ENCODE measurements around the gene PLAC8L1.

PLAC8L1 gene

DNA sequence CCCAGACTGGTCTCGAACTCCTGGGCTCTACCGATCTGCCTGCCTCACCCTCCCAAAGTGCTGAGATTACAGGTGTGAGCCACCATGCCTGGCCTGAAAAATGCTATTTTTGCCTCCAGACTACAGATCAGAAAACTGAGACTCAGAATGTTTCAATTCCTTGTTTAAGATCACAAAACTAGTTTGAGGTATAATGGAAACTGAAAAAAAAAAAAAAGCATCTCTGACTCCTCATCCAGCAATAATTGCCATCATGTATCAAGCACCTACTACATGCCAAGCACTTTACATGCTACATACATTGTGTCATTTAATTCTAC lies 35.6 kb downstream of the PLAC8L1 start:
- H3K27ac ChIP-seq, result no peak overlapping the region
- TF ChIP-seq ZFX (IDR thresholded peaks at IDR 0.05), result no peak
- TF ChIP-seq, protein P1, sequence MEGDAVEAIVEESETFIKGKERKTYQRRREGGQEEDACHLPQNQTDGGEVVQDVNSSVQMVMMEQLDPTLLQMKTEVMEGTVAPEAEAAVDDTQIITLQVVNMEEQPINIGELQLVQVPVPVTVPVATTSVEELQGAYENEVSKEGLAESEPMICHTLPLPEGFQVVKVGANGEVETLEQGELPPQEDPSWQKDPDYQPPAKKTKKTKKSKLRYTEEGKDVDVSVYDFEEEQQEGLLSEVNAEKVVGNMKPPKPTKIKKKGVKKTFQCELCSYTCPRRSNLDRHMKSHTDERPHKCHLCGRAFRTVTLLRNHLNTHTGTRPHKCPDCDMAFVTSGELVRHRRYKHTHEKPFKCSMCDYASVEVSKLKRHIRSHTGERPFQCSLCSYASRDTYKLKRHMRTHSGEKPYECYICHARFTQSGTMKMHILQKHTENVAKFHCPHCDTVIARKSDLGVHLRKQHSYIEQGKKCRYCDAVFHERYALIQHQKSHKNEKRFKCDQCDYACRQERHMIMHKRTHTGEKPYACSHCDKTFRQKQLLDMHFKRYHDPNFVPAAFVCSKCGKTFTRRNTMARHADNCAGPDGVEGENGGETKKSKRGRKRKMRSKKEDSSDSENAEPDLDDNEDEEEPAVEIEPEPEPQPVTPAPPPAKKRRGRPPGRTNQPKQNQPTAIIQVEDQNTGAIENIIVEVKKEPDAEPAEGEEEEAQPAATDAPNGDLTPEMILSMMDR (conservative IDR thresholded peaks at IDR 0.05), result no peak

DNA sequence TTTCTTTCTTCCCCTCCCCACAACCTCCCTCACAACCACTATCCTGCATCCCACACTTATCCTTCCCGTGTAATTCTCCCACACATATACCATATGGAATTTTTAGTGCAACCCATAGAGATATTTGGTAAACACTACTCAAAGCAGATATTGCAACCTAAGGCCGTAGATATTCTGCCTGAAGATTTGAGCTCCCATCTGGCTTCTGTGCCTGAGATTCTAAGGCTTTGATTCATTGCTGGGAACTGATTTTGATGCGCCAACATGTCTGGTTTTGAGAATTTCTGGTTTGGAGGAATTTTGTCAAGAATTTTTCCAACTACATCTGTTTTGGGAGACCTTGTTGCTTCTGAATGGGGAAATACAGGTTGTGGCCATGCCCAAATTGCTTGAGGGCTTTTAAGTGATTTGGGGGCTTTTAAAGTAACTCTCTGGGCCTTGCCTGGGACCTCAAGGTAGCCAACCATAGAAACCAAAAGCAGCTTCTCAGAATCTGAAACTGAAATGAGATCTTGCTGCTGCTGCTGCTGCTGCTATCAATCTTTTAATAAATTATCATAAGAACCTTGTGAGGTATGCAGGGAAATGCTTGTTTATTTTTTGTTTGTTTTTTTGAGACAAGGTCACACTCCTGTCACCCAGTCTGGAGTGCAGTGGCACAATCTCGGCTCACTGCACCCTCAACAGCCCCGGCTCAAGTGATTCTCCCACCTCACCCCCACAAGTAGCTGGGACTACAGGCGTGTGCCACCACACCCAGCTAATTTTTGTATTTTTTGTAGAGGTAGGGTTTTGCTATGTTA lies 36.2 kb downstream of the PLAC8L1 start:
- no peak overlapping the region for H3K27ac ChIP-seq
- TF ChIP-seq, protein P1 (conservative IDR thresholded peaks at IDR 0.05), result no peak
- TF ChIP-seq ZFX (IDR thresholded peaks at IDR 0.05), result no peak

DNA sequence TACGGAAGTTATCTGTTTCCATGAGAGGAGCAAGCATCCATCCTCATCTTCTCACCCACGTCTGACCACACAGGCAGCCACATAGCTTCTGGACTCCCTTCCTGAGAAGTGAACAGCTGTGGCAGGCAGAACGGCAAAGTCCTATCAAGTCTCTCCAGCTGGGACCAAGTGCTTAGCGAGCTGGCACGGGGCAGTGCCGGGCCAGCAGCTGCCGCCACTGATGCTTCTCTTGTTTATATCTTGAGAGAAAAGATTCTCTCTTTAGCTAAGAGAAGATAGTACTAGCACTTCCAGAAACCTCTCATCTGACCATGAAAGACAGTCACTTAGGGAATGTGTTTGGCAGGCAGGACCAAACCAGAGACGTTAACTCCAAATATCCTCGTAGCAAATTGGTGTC lies 37.2 kb downstream of the PLAC8L1 start:
- TF ChIP-seq ZFX (IDR thresholded peaks at IDR 0.05), result no peak
- TF ChIP-seq, protein P1 (conservative IDR thresholded peaks at IDR 0.05), result no peak
- H3K27ac ChIP-seq, result no peak overlapping the region

DNA sequence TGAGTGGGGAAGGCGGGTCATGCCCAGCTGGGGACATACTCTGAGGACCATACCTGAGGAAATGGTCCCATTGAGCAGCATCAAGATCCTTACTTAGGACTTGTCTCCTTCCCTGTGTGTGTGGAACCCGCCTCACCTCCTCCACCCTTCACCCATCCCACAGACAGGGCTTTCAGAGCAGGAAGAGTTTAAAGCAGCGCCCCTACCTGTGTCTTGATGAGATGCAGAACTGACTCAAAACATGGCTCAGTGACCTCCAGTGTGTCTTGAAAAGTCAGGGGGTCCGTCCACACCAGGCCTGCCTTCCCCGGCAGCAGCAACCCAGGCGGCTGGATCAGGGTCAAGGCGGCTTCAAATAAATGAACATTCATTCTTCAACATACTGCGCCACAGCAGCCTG lies 38.4 kb downstream of the PLAC8L1 start:
- TF ChIP-seq, protein P1 (conservative IDR thresholded peaks at IDR 0.05), result no peak; the same call in 1 of the 2 replicates
- TF ChIP-seq ZFX (IDR thresholded peaks at IDR 0.05), result no peak

DNA sequence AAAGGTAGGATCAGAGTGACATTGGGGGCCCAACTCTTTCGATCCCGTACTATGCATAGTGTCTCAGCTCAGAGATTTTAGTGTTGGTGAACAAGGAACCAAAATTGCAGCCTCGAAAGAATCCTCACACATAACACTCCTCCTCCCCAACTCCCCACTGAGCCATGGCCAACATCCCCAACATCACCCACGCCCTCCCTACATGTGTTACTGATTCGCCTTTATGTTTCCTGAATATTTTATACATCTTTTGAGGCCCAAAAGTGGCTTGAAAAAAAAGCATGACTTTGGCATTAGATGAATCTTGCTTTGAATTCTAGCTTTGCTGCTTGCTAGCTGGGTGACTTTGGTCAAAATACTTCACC lies 45.2 kb downstream of the PLAC8L1 start:
- no peak for TF ChIP-seq ZFX (IDR thresholded peaks at IDR 0.05)
- TF ChIP-seq, protein P1 (conservative IDR thresholded peaks at IDR 0.05), result no peak

More for the DNA sequence above, 38.4 kb downstream of the PLAC8L1 start:
- H3K27ac ChIP-seq, result no peak overlapping the region

DNA sequence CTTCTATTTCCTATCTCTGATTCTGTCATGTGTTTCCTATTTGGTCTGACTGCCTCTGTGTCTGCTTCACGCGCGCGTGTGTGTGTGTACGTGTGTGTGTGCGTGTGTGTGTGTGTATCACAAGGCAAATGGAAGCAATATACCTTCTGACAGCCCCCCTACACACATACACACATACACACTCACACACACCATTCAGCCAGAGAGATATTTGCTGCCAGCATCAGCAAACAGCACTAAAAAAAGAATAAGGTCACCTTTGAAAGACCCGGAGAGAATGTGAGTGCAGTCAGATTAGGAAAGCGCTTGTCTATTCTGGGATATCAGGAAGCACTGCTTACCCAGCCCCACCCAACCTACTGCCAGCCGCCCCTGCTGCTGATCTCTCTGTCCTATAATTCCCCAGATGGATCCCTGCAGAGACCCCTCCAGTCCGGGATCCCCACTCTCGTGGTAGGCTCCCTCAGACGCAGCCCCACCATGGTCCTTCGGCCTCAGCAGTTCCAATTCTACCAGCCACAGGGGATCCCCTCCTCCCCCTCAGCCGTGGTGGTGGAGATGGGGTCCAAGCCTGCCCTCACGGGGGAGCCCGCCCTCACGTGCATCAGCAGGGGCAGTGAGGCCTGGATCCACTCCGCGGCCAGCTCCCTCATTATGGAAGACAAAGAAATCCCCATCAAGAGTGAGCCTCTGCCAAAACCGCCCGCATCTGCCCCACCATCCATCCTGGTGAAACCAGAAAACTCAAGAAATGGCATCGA lies 45.7 kb downstream of the PLAC8L1 start:
- no peak overlapping the region for H3K27ac ChIP-seq

More for the DNA sequence above, 45.2 kb downstream of the PLAC8L1 start:
- no peak overlapping the region for H3K27ac ChIP-seq

More for the DNA sequence above, 45.7 kb downstream of the PLAC8L1 start:
- TF ChIP-seq, protein P1 (conservative IDR thresholded peaks at IDR 0.05), result no peak
- TF ChIP-seq ZFX (IDR thresholded peaks at IDR 0.05), result no peak

Measured in C4-2B (cell line).